HG03460 (cell line): ENCODE measurements around the gene ACTR6.

Source experiments
- ATAC-seq: cut with Tn5 transposase; IDR thresholded peaks from one replicate; pipeline ENCODE4 v1.9.1; 2021; ENCODE audit not compliant: unreplicated experiment

Gene ACTR6

GRCh38 chr12:100265732-100266584 is 65.3 kb downstream of the ACTR6 start:
- peak; percentile 5 for ATAC-seq

GRCh38 chr12:100266585-100266834 is 65.9 kb downstream of the ACTR6 start:
- peak; percentile 84 for ATAC-seq

GRCh38 chr12:100266835-100267602 is 66.4 kb downstream of the ACTR6 start, which contains the start of the genes DEPDC4 and SCYL2:
TSS of gene DEPDC4 (minus strand) at chr12:100267079. CDS start at chr12:100267076, 3 bp downstream.
TSS of gene SCYL2 (plus strand) at chr12:100267177. CDS start at chr12:100282971, 15,794 bp downstream.
- ATAC-seq: peak; percentile 93

GRCh38 chr12:100267603-100268281 is 67.1 kb downstream of the ACTR6 start:
- peak; percentile 7 for ATAC-seq

- ATAC-seq: no peak
Measured at GRCh38 chr12:100268835-100269564, 68.4 kb downstream of the ACTR6 start.

- ATAC-seq: no peak
Measured at GRCh38 chr12:100273782-100274181, 73.2 kb downstream of the ACTR6 start.
